HEK293 (cell line): Measurements from ENCODE around the gene HHAT.

Source experiments
- CTCF ChIA-PET: fragments of 350-600 bp; formaldehyde crosslinking; extraction: SDS; loops from one replicate; lab custom pipeline; 2021; ENCODE audit warnings: antibody characterized with exemption; lab: Yijun Ruan, JAX
- POLR2A ChIA-PET: fragments of 300-600 bp; formaldehyde crosslinking; extraction: SDS; loops from one replicate; lab custom pipeline; 2020; ENCODE audit warnings: antibody characterized with exemption, inconsistent platforms; lab: Yijun Ruan, JAX
- H3K27ac ChIP-seq: fragments of 200-500 bp; sonication (Bioruptor generic); 2 replicates; pipeline ENCODE4 v1.5.1; 2014; ENCODE audit warnings: low read depth, low read length, control low read depth, inconsistent platforms; ENCODE audit errors: extremely low read depth
- H3K36me3 ChIP-seq, 2 experiments: fragments of 200-500 bp in 1 of 2; sonication (Bioruptor generic) in 1 of 2; 1 replicate in 1 of 2; 2 replicates in 1 of 2; pipeline ENCODE4 v1.5.1; 2014 to 2017; ENCODE audit warnings: inconsistent platforms in 2 of 2, low read length in 2 of 2; ENCODE audit not compliant: control insufficient read depth in 2 of 2, insufficient read depth in 1 of 2
- H3K4me1 ChIP-seq: fragments of 200-500 bp; sonication (Bioruptor generic); 2 replicates; pipeline ENCODE4 v1.5.1; 2014; ENCODE audit warnings: mild to moderate bottlenecking, low read length, inconsistent platforms; ENCODE audit not compliant: control insufficient read depth, insufficient read depth
- H3K4me3 ChIP-seq: 2 replicates; pipeline ENCODE4 v1.5.1; 2011; ENCODE audit warnings: low read depth, mild to moderate bottlenecking, control low read depth, low read length, moderate library complexity
- H3K9me3 ChIP-seq: fragments of 200-500 bp; sonication (Bioruptor generic); 2 replicates; pipeline ENCODE4 v1.5.1; 2014; ENCODE audit warnings: low read depth, low read length, inconsistent platforms; ENCODE audit not compliant: control insufficient read depth, insufficient read depth
- KLF7 ChIP-seq: fragments of 450-650 bp; formaldehyde crosslinking; IDR thresholded peaks from 2 replicates; pipeline ENCODE4 v1.5.1; 2016; ENCODE audit warnings: missing biosample characterization, missing genetic modification characterization, borderline replicate concordance
- TSHZ1 ChIP-seq: fragments of 450-650 bp; formaldehyde crosslinking; IDR thresholded peaks from 2 replicates; pipeline ENCODE4 v1.5.1; 2016; ENCODE audit warnings: missing biosample characterization, missing genetic modification characterization, borderline replicate concordance
- YY2 ChIP-seq: fragments of 450-650 bp; formaldehyde crosslinking; IDR thresholded peaks from 2 replicates; pipeline ENCODE4 v1.5.1; 2016; ENCODE audit warnings: missing biosample characterization, missing genetic modification characterization
- ZFP69B ChIP-seq: fragments of 450-650 bp; formaldehyde crosslinking; IDR thresholded peaks from 2 replicates; pipeline ENCODE4 v1.5.1; 2016; ENCODE audit warnings: missing biosample characterization, missing genetic modification characterization
- ZIC2 ChIP-seq: fragments of 450-650 bp; formaldehyde crosslinking; IDR thresholded peaks from 2 replicates; pipeline ENCODE4 v1.5.1; 2016; ENCODE audit warnings: missing biosample characterization, missing genetic modification characterization
- ZNF18 ChIP-seq: fragments of 450-650 bp; formaldehyde crosslinking; IDR thresholded peaks from 2 replicates; pipeline ENCODE4 v1.5.1; 2016; ENCODE audit warnings: missing biosample characterization, missing genetic modification characterization
- ZNF211 ChIP-seq: fragments of 450-650 bp; formaldehyde crosslinking; IDR thresholded peaks from 2 replicates; pipeline ENCODE4 v1.5.1; 2016; ENCODE audit warnings: low read depth, missing biosample characterization, missing genetic modification characterization
- ZNF214 ChIP-seq: fragments of 450-650 bp; formaldehyde crosslinking; IDR thresholded peaks from 2 replicates; pipeline ENCODE4 v1.5.1; 2017; ENCODE audit warnings: missing biosample characterization, mild to moderate bottlenecking, missing genetic modification characterization, borderline replicate concordance
- ZNF223 ChIP-seq: fragments of 450-650 bp; formaldehyde crosslinking; IDR thresholded peaks from 2 replicates; pipeline ENCODE4 v1.5.1; 2016; ENCODE audit warnings: missing biosample characterization, missing genetic modification characterization
- ZNF248 ChIP-seq: fragments of 450-650 bp; formaldehyde crosslinking; IDR thresholded peaks from 2 replicates; pipeline ENCODE4 v1.5.1; 2017; ENCODE audit warnings: missing biosample characterization, missing genetic modification characterization
- ZNF274 ChIP-seq, 2 experiments: fragments of 200-500 bp in 1 of 2; fragments of 450-650 bp in 1 of 2; sonication (Bioruptor generic) in 1 of 2; formaldehyde crosslinking in 1 of 2; IDR thresholded peaks; 2 replicates each; pipeline versions ENCODE4 v1.5.1 to v1.6.1; 2014 to 2016; ENCODE audit warnings: borderline replicate concordance in 1 of 2, inconsistent platforms in 1 of 2, low read length in 1 of 2, missing biosample characterization in 1 of 2, missing genetic modification characterization in 1 of 2
- ZNF391 ChIP-seq: fragments of 450-650 bp; formaldehyde crosslinking; IDR thresholded peaks from 2 replicates; pipeline ENCODE4 v1.5.1; 2016; ENCODE audit warnings: low read depth, missing biosample characterization, missing genetic modification characterization, borderline replicate concordance
- ZNF433 ChIP-seq: fragments of 450-650 bp; formaldehyde crosslinking; IDR thresholded peaks from 2 replicates; pipeline ENCODE4 v1.5.1; 2016; ENCODE audit warnings: missing biosample characterization, missing genetic modification characterization, low read depth
- ZNF558 ChIP-seq: fragments of 450-650 bp; formaldehyde crosslinking; IDR thresholded peaks from 2 replicates; pipeline ENCODE4 v1.5.1; 2016; ENCODE audit warnings: missing biosample characterization, missing genetic modification characterization
- ZNF580 ChIP-seq: fragments of 450-650 bp; formaldehyde crosslinking; IDR thresholded peaks from 2 replicates; pipeline ENCODE4 v1.5.1; 2016; ENCODE audit warnings: missing biosample characterization, missing genetic modification characterization
- ZNF600 ChIP-seq: fragments of 450-650 bp; formaldehyde crosslinking; IDR thresholded peaks from 2 replicates; pipeline ENCODE4 v1.5.1; 2016; ENCODE audit warnings: missing biosample characterization, missing genetic modification characterization
- ZNF610 ChIP-seq: fragments of 450-650 bp; formaldehyde crosslinking; IDR thresholded peaks from 2 replicates; pipeline ENCODE4 v1.5.1; 2016; ENCODE audit warnings: missing biosample characterization, missing genetic modification characterization, borderline replicate concordance
- ZNF621 ChIP-seq: fragments of 450-650 bp; formaldehyde crosslinking; IDR thresholded peaks from 2 replicates; pipeline ENCODE4 v1.5.1; 2017; ENCODE audit warnings: missing biosample characterization, missing genetic modification characterization
- ZNF660 ChIP-seq: fragments of 450-650 bp; IDR thresholded peaks from 2 replicates; pipeline ENCODE4 v1.5.1; 2018; ENCODE audit warnings: missing biosample characterization, mild to moderate bottlenecking, missing genetic modification characterization
- ZNF664 ChIP-seq: fragments of 450-650 bp; formaldehyde crosslinking; IDR thresholded peaks from 2 replicates; pipeline ENCODE4 v1.5.1; 2016; ENCODE audit warnings: missing biosample characterization, missing genetic modification characterization
- ZNF677 ChIP-seq: fragments of 450-650 bp; IDR thresholded peaks from 2 replicates; pipeline ENCODE4 v1.5.0; 2018; ENCODE audit warnings: missing biosample characterization, mild to moderate bottlenecking, missing genetic modification characterization, moderate library complexity
- ZNF707 ChIP-seq: fragments of 450-650 bp; formaldehyde crosslinking; IDR thresholded peaks from 2 replicates; pipeline ENCODE4 v1.5.1; 2016; ENCODE audit warnings: missing biosample characterization, missing genetic modification characterization
- ZSCAN5A ChIP-seq: fragments of 450-650 bp; formaldehyde crosslinking; IDR thresholded peaks from 2 replicates; pipeline ENCODE4 v1.5.1; 2016; ENCODE audit warnings: missing biosample characterization, missing genetic modification characterization
- TF ChIP-seq, protein P1 (sequence below): fragments of 450-650 bp; formaldehyde crosslinking; IDR thresholded peaks from 2 replicates; pipeline ENCODE4 v1.5.1; 2016; ENCODE audit warnings: missing biosample characterization, missing genetic modification characterization, low read depth
- TF ChIP-seq, protein P2 (sequence below): fragments of 450-650 bp; formaldehyde crosslinking; IDR thresholded peaks from 2 replicates; pipeline ENCODE4 v1.5.1; 2016; ENCODE audit warnings: missing biosample characterization, missing genetic modification characterization

The HHAT gene

GRCh38 chr1:210475806-210476205, 147.1 kb downstream of the HHAT start:
- POLR2A ChIA-PET = no interaction called here
- H3K4me3 ChIP-seq = no peak overlapping the region
- H3K36me3 ChIP-seq = no peaks in the 10 kb centered on the region
- no peak overlapping the region for H3K27ac ChIP-seq
- H3K4me1 ChIP-seq = no peaks in the 10 kb centered on the region
- TF ChIP-seq, protein P1, sequence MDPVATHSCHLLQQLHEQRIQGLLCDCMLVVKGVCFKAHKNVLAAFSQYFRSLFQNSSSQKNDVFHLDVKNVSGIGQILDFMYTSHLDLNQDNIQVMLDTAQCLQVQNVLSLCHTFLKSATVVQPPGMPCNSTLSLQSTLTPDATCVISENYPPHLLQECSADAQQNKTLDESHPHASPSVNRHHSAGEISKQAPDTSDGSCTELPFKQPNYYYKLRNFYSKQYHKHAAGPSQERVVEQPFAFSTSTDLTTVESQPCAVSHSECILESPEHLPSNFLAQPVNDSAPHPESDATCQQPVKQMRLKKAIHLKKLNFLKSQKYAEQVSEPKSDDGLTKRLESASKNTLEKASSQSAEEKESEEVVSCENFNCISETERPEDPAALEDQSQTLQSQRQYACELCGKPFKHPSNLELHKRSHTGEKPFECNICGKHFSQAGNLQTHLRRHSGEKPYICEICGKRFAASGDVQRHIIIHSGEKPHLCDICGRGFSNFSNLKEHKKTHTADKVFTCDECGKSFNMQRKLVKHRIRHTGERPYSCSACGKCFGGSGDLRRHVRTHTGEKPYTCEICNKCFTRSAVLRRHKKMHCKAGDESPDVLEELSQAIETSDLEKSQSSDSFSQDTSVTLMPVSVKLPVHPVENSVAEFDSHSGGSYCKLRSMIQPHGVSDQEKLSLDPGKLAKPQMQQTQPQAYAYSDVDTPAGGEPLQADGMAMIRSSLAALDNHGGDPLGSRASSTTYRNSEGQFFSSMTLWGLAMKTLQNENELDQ = no peak
- TF ChIP-seq ZNF274 (IDR thresholded peaks at IDR 0.05; ENCODE audit: low read length) (no peak), ZNF274 (tag by site-specific recombination; IDR thresholded peaks at IDR 0.05; ENCODE audit: borderline replicate concordance) (no peak), ZNF677 (no peak), ZNF610 (no peak), ZNF214 (no peak), ZNF248 (no peak), TSHZ1 (tag by site-specific recombination) (no peak), ZNF621 (tag by site-specific recombination) (no peak), ZNF664 (tag by site-specific recombination) (no peak), YY2 (no peak)
- H3K9me3 ChIP-seq = no peaks in the 10 kb centered on the region
- CTCF ChIA-PET = interaction anchor here (0.6 to 1.1 kb wide), 2 partner anchors 16 to 28 kb away, joined by 3 to 4 read pairs; no protein-coding TSS in a partner anchor

- POLR2A ChIA-PET = no interaction called here
- no peaks in the 10 kb centered on the region for H3K9me3 ChIP-seq
- H3K4me1 ChIP-seq = no peaks in the 10 kb centered on the region
- H3K4me3 ChIP-seq = no peak overlapping the region
- CTCF ChIA-PET = interaction anchor here (1.1 kb wide), 1 partner anchor 17 kb away, joined by 3 read pairs; no protein-coding TSS in a partner anchor
- no peak overlapping the region for H3K27ac ChIP-seq
- H3K36me3 ChIP-seq = no peaks in the 10 kb centered on the region
- no peak for TF ChIP-seq ZNF391 (tag by site-specific recombination)
- no peak for TF ChIP-seq ZNF660 (tag by site-specific recombination)
- no peak for TF ChIP-seq ZNF580 (tag by site-specific recombination)
- no peak for TF ChIP-seq ZFP69B (tag by site-specific recombination)
- TF ChIP-seq ZNF18 (tag by site-specific recombination) = no peak
- no peak for TF ChIP-seq ZNF211 (tag by site-specific recombination)
- TF ChIP-seq ZIC2 (tag by site-specific recombination) = no peak
- no peak for TF ChIP-seq ZNF707 (tag by site-specific recombination)
- TF ChIP-seq ZNF600 (tag by site-specific recombination) = no peak
- no peak for TF ChIP-seq ZSCAN5A (tag by site-specific recombination)
- TF ChIP-seq ZNF558 (tag by site-specific recombination) = no peak
- TF ChIP-seq ZNF223 (tag by site-specific recombination) = no peak
- TF ChIP-seq, protein P2, sequence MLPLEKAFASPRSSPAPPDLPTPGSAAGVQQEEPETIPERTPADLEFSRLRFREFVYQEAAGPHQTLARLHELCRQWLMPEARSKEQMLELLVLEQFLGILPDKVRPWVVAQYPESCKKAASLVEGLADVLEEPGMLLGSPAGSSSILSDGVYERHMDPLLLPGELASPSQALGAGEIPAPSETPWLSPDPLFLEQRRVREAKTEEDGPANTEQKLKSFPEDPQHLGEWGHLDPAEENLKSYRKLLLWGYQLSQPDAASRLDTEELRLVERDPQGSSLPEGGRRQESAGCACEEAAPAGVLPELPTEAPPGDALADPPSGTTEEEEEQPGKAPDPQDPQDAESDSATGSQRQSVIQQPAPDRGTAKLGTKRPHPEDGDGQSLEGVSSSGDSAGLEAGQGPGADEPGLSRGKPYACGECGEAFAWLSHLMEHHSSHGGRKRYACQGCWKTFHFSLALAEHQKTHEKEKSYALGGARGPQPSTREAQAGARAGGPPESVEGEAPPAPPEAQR = no peak
- no peak for TF ChIP-seq ZNF248
- TF ChIP-seq KLF7 (tag by site-specific recombination) = no peak
- TF ChIP-seq ZNF433 (tag by site-specific recombination) = no peak
These were observed 148.0 kb downstream of the HHAT start for GRCh38 chr1:210476730-210477129.
